Activated T-cell treated with anti-CD3 and anti-CD28 coated beads, Interleukin-2, amount 50 U/mL, for 72 hours (primary cell): ENCODE measurements around the gene LMF2. TPM values are rescaled to one million over a fixed set of nuclear protein-coding genes. Genes with fewer than 3 reads are reported as not detected.

Experiments used
- ATAC-seq, 2 donors: fragments of 150-1000 bp; cut with Tn5 transposase; replicated peaks in 1 of 2; 2 replicates each; pipeline ENCODE4 v1.10.0; 2021; ENCODE audit warnings: moderate library complexity in 2 of 2, mild to moderate bottlenecking in 1 of 2
- DNase-seq, 2 donors: peaks; one replicate each; pipeline ENCODE4 v3.0.0; 2021 to 2022; ENCODE audit warnings: mixed read lengths in 1 of 2
- H3K27ac Mint-ChIP-seq: one replicate; pipeline ENCODE4 v1.8.0; 2022; ENCODE audit warnings: mild to moderate bottlenecking, moderate library complexity, mixed read lengths
- H3K27me3 Mint-ChIP-seq: one replicate; pipeline ENCODE4 v1.8.0; 2022; ENCODE audit warnings: low read depth, mixed read lengths
- H3K36me3 Mint-ChIP-seq, 2 donors: one replicate each; pipeline ENCODE4 v1.8.0; 2022; ENCODE audit warnings: mixed read lengths in 2 of 2, mild to moderate bottlenecking in 1 of 2; ENCODE audit not compliant: insufficient read depth in 2 of 2
- H3K4me1 Mint-ChIP-seq: one replicate; pipeline ENCODE4 v1.8.0; 2022; ENCODE audit warnings: low read depth, mixed read lengths
- H3K4me3 Mint-ChIP-seq, 2 donors: one replicate each; pipeline ENCODE4 v1.8.0; 2022; ENCODE audit warnings: mild to moderate bottlenecking in 2 of 2, mixed read lengths in 2 of 2, moderate library complexity in 2 of 2
- H3K9me3 Mint-ChIP-seq, 2 donors: one replicate each; pipeline ENCODE4 v1.8.0; 2022; ENCODE audit warnings: mixed read lengths in 2 of 2
- total RNA-seq, 2 donors: library from RNA; stranded (reverse); gene quantifications; one replicate each; pipeline ENCODE4 v1.2.3, GENCODE V29; 2022

Gene LMF2
- total RNA-seq, 2 donors from 2014 or later = 64.8 to 64.9 TPM

GRCh38 chr22:50483977-50484853, 23.3 kb downstream of the LMF2 start:
- no peak for ATAC-seq
- Mint-ChIP-seq H3K27me3 (peaks cover 9% of the 10 kb centered on the region), H3K4me3 (peak overlapping the region in 1 of 2 donors; percentile 10), H3K4me1 (peaks cover 7% of the 10 kb centered on the region), H3K9me3 (no peaks in the 10 kb centered on the region), H3K36me3 (peaks cover 0 to 3% of the 10 kb centered on the region in 2 donors), H3K27ac (no peak overlapping the region)
- DNase-seq = no peak

GRCh38 chr22:50483556-50483955, 23.9 kb downstream of the LMF2 start:
- peaks cover 0 to 3% of the 10 kb centered on the region in 2 donors for H3K36me3 Mint-ChIP-seq
- H3K4me1 Mint-ChIP-seq = peaks cover 7% of the 10 kb centered on the region
- no peak overlapping the region for H3K27ac Mint-ChIP-seq
- H3K4me3 Mint-ChIP-seq = peak overlapping the region in 1 of 2 donors; percentile 10
- H3K9me3 Mint-ChIP-seq = no peaks in the 10 kb centered on the region
- no peak for DNase-seq
- ATAC-seq = no peak
- peaks cover 9% of the 10 kb centered on the region for H3K27me3 Mint-ChIP-seq

GRCh38 chr22:50483106-50483505, 24.4 kb downstream of the LMF2 start:
- H3K27ac Mint-ChIP-seq = no peak overlapping the region
- H3K4me1 Mint-ChIP-seq = peaks cover 7% of the 10 kb centered on the region
- no peak for DNase-seq
- peaks cover 0 to 3% of the 10 kb centered on the region in 2 donors for H3K36me3 Mint-ChIP-seq
- no peaks in the 10 kb centered on the region for H3K9me3 Mint-ChIP-seq
- H3K4me3 Mint-ChIP-seq = peak overlapping the region; percentile 79 to 88
- peaks cover 9% of the 10 kb centered on the region for H3K27me3 Mint-ChIP-seq
- ATAC-seq = no peak

DNA sequence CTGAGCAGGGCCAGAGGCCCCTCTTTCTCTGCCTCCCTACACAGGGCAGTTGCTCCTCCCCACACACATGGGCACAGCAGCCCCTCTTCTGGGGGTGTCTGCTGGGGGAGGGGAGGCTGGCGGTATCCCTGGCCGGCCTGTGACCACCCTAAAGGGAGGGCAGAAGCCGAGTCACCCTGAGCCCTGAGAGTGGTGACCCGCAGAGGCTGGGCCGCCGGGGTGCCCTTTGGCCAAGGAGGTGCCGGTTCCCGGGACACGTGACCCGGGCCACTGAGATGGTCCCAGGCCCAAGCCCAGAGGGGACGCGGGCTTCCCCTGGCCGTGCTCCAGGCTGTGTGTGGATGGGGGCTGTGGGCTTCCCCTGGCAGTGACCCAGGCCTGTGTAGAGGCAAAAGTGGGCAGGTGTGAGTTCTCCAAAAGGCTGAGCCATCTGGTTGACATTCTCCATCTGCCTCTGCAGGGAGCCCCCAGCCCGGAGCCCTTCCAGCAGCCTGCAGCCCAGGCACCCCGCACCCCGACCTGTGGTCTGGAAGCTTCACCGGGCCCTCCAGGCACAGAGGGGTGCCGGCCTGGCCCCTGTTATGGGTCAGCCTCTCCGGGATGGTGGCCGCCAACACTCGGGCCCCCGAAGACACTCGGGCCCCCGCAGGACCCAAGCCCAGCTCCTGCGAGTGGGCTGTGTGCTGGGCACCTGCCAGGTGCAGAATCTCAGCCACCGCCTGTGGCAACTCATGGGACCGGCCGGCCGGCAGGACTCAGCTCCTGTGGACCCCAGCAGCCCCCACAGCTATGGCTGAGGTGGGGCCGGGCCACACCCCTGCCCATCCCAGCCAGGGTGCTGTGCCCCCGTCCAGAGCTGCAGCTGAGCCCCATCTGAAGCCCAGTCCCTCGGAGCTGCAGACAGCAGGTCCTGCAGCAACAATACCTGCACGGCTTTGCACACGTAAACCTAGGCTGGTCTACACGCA, 25.1 kb downstream of the LMF2 start:
- peaks cover 9% of the 10 kb centered on the region for H3K27me3 Mint-ChIP-seq
- peak overlapping the region; percentile 79 to 88 for H3K4me3 Mint-ChIP-seq
- ATAC-seq (peak; percentile 1), DNase-seq (no peak)
- H3K27ac Mint-ChIP-seq = no peak overlapping the region
- H3K4me1 Mint-ChIP-seq = peaks cover 7% of the 10 kb centered on the region
- H3K36me3 Mint-ChIP-seq = peaks cover 0 to 3% of the 10 kb centered on the region in 2 donors
- no peaks in the 10 kb centered on the region for H3K9me3 Mint-ChIP-seq

DNA sequence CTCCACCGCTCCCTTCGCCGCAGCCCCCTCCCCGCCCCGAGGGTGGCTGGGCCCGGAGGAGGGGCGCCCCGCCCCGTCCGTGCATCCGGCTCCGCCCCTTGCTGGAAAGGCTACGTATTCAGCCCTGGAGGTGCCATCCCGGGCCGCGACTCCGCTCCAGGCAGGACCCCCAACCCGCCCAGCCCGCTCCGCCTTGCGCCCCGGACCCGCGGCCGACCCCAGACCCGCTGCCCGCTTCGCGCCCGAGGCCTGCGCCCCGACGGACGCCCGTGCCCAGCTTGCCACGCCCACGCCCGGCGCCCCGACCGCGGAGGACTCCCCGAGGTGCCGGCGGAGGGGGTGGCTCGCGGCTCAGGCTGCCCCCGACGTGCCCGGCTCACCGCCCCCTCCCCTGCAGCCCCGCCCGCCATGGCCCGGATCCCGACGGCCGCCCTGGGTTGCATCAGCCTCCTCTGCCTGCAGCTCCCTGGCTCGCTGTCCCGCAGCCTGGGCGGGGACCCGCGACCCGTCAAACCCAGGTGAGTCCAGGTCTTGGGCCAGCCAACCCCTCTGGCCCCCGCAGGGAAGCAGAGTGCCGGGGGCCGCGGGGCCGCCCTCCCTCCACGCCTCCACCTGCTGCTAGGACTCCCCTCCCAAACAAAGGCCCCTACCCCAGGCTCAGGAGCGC, 25.9 kb downstream of the LMF2 start, which contains the start of gene ADM2:
Gene ADM2, plus strand, starts transcription at position 104 of the 667 bp plus-strand sequence. Its CDS starts 305 bp downstream, at position 409.
- Mint-ChIP-seq H3K36me3 (peaks cover 0 to 3% of the 10 kb centered on the region in 2 donors), H3K9me3 (no peaks in the 10 kb centered on the region), H3K27ac (no peak within 1 kb of the TSS), H3K4me3 (peak within 1 kb of the TSS; percentile 79 to 88), H3K27me3 (peaks cover 9% of the 10 kb centered on the region), H3K4me1 (peaks cover 10% of the 10 kb centered on the region)
- DNase-seq = peak; percentile 79 to 83
- peak; percentile 92 to 93 for ATAC-seq

DNA sequence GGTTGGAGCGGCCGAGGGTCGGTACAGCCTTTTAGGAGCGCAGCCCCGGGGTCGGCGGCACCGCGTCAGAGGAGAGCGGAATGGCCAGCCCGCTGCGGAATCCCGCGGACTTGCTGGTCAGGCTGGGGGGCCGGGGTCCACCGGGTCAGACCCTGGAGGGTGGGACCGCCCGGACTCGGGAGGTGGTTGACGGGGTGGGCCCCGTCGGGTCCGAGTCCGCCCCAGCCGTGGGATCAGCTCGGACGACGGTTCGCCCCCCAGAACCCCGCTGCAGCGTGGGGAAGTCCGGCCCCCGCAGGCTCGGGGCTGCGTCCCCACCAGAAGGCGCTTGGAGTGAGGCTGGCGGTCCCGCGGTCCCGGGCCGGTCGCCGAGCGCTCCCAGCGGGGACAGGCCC, 26.5 kb downstream of the LMF2 start:
- no peak for DNase-seq
- no peaks in the 10 kb centered on the region for H3K9me3 Mint-ChIP-seq
- H3K4me3 Mint-ChIP-seq = peak overlapping the region; percentile 55 to 79
- ATAC-seq = no peak
- H3K36me3 Mint-ChIP-seq = peaks cover 0 to 3% of the 10 kb centered on the region in 2 donors
- H3K4me1 Mint-ChIP-seq = peaks cover 15% of the 10 kb centered on the region
- peaks cover 9% of the 10 kb centered on the region for H3K27me3 Mint-ChIP-seq
- H3K27ac Mint-ChIP-seq = no peak overlapping the region

- H3K27ac Mint-ChIP-seq = peak overlapping the region; percentile 7
- peaks cover 0 to 3% of the 10 kb centered on the region in 2 donors for H3K36me3 Mint-ChIP-seq
- DNase-seq (no peak), ATAC-seq (no peak)
- peak overlapping the region; percentile 78 to 79 for H3K4me3 Mint-ChIP-seq
- peaks cover 17% of the 10 kb centered on the region for H3K4me1 Mint-ChIP-seq
- peaks cover 9% of the 10 kb centered on the region for H3K27me3 Mint-ChIP-seq
- no peaks in the 10 kb centered on the region for H3K9me3 Mint-ChIP-seq
Measured at GRCh38 chr22:50479721-50480120, 27.8 kb downstream of the LMF2 start.

DNA sequence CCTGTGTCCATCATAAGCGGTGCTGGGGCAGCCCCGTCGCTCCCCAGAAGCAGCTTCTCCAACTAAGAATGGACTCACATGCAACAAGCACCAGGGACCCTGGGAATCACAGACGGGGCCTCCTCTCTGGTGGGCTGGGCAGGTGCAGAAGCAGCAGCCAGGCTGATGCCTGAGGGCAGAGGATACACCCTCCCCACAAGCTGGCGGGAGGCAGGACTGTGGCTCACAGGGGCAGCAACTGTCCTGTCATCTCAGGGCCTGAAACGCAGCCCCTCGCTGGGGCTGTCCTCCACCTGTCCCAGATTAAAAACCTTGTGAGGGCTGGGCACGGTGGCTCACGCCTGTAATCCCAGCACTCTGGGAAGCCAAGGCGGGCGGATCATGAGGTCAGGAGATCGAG, 29.6 kb downstream of the LMF2 start:
- ATAC-seq (no peak), DNase-seq (no peak)
- Mint-ChIP-seq H3K36me3 (peaks cover 5 to 6% of the 10 kb centered on the region in 2 donors), H3K4me3 (no peak overlapping the region), H3K9me3 (no peaks in the 10 kb centered on the region), H3K27ac (no peak overlapping the region), H3K4me1 (peaks cover 30% of the 10 kb centered on the region), H3K27me3 (peaks cover 9% of the 10 kb centered on the region)

DNA sequence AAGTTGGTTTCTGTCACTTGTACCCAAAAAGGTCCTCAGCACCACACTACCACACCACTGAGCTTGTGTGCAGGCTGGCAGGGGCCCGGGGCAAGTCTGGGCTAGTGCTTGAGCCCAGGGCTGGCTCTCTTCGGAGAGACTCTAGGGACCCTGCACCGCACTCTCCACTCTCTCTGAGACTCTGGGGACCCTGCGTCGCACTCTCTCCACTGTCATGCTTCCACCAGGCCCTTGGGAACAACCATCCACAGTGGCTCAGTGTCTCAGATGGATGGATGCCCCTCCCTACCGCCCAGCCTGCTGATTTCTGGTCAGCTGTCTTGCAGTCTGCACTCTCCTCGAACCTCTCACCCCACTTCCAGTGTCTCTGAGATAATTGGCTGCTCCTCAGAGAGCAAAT, 30.6 kb downstream of the LMF2 start:
- Mint-ChIP-seq H3K27ac (peak overlapping the region; percentile 21), H3K4me1 (peaks cover 40% of the 10 kb centered on the region), H3K4me3 (peak overlapping the region; percentile 46 to 53), H3K9me3 (no peaks in the 10 kb centered on the region), H3K36me3 (peaks cover 5 to 6% of the 10 kb centered on the region in 2 donors), H3K27me3 (peaks cover 9% of the 10 kb centered on the region)
- ATAC-seq (no peak), DNase-seq (no peak)

DNA sequence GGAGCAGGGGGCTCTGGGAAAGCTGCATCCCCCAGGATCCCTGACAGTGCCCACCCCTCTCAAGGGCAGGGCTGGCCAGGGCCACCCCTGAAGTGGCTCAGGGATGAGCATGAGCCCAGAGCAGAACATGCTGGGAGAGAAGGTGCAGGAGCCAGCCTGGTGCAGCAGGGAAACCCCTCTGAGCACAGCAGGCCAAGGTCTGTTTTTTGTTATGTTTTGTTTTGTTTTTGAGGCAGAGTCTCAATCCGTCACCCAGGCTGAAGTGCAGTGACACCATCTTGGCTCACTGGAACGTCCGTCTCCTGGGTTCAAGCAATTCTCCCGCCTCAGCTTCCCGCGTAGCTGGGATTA, 31.9 kb downstream of the LMF2 start:
- Mint-ChIP-seq H3K36me3 (peaks cover 5 to 6% of the 10 kb centered on the region in 2 donors), H3K27me3 (peaks cover 9% of the 10 kb centered on the region), H3K9me3 (no peaks in the 10 kb centered on the region), H3K27ac (no peak overlapping the region), H3K4me3 (peak overlapping the region; percentile 77 to 81), H3K4me1 (peaks cover 53% of the 10 kb centered on the region)
- DNase-seq (no peak), ATAC-seq (no peak)

- H3K27ac Mint-ChIP-seq = peak within 1 kb of the TSS; percentile 36
- peak; percentile 93 to 97 for DNase-seq
- no peaks in the 10 kb centered on the region for H3K9me3 Mint-ChIP-seq
- ATAC-seq = peak; percentile 78 to 85
- peak within 1 kb of the TSS; percentile 89 to 100 for H3K4me3 Mint-ChIP-seq
- peaks cover 3% of the 10 kb centered on the region for H3K27me3 Mint-ChIP-seq
- H3K4me1 Mint-ChIP-seq = peaks cover 55% of the 10 kb centered on the region
- H3K36me3 Mint-ChIP-seq = peaks cover 2 to 5% of the 10 kb centered on the region in 2 donors
Measured at GRCh38 chr22:50474710-50475651, 32.5 kb downstream of the LMF2 start, which contains the start of gene SBF1. Gene SBF1, minus strand, starts transcription at chr22:50475035. Its CDS starts 195 bp downstream, at chr22:50474840.
